Kidney epithelial cell (primary cell): ENCODE measurements around the gene CYTH4. TPM values are rescaled to one million over a fixed set of nuclear protein-coding genes. Genes with fewer than 3 reads are reported as not detected.

Source experiments
- DNase-seq: peaks from one replicate; pipeline ENCODE4 v3.0.0-alpha.2; 2010; ENCODE audit warnings: low read depth
- H3K27me3 ChIP-seq: 2 replicates; pipeline ENCODE4 v1.6.0; 2011; ENCODE audit warnings: low read length; ENCODE audit not compliant: control insufficient read depth, insufficient read depth
- H3K36me3 ChIP-seq: 2 replicates; pipeline ENCODE4 v1.5.1; 2011; ENCODE audit warnings: low read length; ENCODE audit not compliant: control insufficient read depth, insufficient read depth
- H3K4me3 ChIP-seq: 2 replicates; pipeline ENCODE4 v1.5.1; 2011; ENCODE audit warnings: low read depth, mild to moderate bottlenecking, control low read depth, low read length
- total RNA-seq: library from RNA; depleted of rRNA; stranded (reverse); fragments of >200 nt; gene quantifications from 2 replicates; pipeline ENCODE4 v1.2.3, GENCODE V29; 2015
- TF ChIP-seq, protein P1 (sequence below): IDR thresholded peaks from 2 replicates; pipeline ENCODE4 v1.5.1; 2011; ENCODE audit warnings: mild to moderate bottlenecking, moderate library complexity, low read length, control low read depth, inconsistent platforms; ENCODE audit not compliant: insufficient read depth, poor library complexity, severe bottlenecking

The CYTH4 gene
- total RNA-seq, 1 donor from 2014 or later, result not detected

GRCh38 chr22:37310075-37310606, 27.8 kb downstream of the CYTH4 start:
- TF ChIP-seq, protein P1, sequence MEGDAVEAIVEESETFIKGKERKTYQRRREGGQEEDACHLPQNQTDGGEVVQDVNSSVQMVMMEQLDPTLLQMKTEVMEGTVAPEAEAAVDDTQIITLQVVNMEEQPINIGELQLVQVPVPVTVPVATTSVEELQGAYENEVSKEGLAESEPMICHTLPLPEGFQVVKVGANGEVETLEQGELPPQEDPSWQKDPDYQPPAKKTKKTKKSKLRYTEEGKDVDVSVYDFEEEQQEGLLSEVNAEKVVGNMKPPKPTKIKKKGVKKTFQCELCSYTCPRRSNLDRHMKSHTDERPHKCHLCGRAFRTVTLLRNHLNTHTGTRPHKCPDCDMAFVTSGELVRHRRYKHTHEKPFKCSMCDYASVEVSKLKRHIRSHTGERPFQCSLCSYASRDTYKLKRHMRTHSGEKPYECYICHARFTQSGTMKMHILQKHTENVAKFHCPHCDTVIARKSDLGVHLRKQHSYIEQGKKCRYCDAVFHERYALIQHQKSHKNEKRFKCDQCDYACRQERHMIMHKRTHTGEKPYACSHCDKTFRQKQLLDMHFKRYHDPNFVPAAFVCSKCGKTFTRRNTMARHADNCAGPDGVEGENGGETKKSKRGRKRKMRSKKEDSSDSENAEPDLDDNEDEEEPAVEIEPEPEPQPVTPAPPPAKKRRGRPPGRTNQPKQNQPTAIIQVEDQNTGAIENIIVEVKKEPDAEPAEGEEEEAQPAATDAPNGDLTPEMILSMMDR, result no peak
- H3K27me3 ChIP-seq, result no peaks in the 10 kb centered on the region
- H3K4me3 ChIP-seq, result no peak overlapping the region
- H3K36me3 ChIP-seq, result no peaks in the 10 kb centered on the region
- DNase-seq, result no peak

DNA sequence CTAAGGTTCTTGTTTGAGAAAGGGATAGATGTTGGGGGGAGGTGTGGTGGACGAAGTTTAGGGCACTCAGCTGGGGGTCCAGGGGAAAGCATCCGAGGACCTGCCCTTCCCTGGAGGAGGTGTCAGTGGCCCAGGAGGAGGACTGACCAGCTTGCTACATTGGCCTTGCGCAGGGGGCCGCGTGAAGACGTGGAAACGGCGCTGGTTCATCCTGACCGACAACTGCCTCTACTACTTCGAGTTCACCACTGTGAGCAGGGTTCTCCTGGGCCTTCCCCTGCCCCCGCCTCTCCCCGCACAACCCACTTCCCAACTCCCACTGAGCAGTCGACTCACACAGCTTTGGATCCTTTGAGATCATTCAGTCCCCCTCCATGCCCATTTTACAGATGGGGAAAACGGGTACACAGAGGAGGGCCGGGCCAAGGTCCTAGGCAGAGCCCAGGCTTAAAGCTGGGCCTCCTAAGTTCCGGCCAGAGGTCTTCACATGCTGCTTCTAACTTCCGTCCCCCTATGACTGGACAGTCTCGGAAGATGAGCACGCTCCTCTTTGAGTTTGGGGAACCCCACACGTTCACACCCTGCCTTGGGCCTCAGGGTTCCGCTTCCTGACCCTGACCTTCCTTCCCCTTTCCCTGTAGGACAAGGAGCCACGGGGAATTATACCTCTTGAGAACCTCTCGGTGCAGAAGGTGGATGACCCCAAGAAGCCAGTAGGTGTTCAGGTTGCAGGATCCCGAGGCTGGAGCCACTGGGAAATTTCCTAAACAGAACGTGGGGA, 28.7 kb downstream of the CYTH4 start:
- DNase-seq, result no peak
- Histone ChIP-seq H3K4me3 (no peak overlapping the region), H3K27me3 (no peaks in the 10 kb centered on the region), H3K36me3 (no peaks in the 10 kb centered on the region)
- TF ChIP-seq, protein P1, result no peak

- no peak overlapping the region for H3K4me3 ChIP-seq
- no peak for DNase-seq
- TF ChIP-seq, protein P1, result no peak
- H3K27me3 ChIP-seq, result no peaks in the 10 kb centered on the region
- H3K36me3 ChIP-seq, result no peaks in the 10 kb centered on the region
These were observed 29.5 kb downstream of the CYTH4 start for GRCh38 chr22:37311761-37312312.

GRCh38 chr22:37312549-37313183, 30.4 kb downstream of the CYTH4 start:
- Histone ChIP-seq H3K36me3 (no peaks in the 10 kb centered on the region), H3K4me3 (no peak overlapping the region), H3K27me3 (no peaks in the 10 kb centered on the region)
- DNase-seq, result no peak
- TF ChIP-seq, protein P1, result no peak

- DNase-seq, result no peak
- no peaks in the 10 kb centered on the region for H3K36me3 ChIP-seq
- H3K4me3 ChIP-seq, result no peak overlapping the region
- H3K27me3 ChIP-seq, result no peaks in the 10 kb centered on the region
- TF ChIP-seq, protein P1, result no peak
These were observed 31.3 kb downstream of the CYTH4 start for GRCh38 chr22:37313376-37314314.
